ENCODE data around the gene TUBA8.

GRCh38 chr22:18111759-18112330, 1.2 kb downstream of the TUBA8 start:
- TF ChIP-seq CTCF (conservative IDR thresholded peaks at IDR 0.05; ENCODE audit: low read depth, low read length) (no peak), EZH2 (IDR thresholded peaks at IDR 0.05; ENCODE audit: low read length, unreplicated experiment) (no peak), EZH2phosphoT487 (IDR thresholded peaks at IDR 0.05; ENCODE audit: borderline replicate concordance, low read length) (no peak)
